Inferior parietal cortex (tissue), 1 donor: Measurements from ENCODE around the gene TSPAN4.

Experiments
- DNase-seq: peaks from one replicate; pipeline ENCODE4 v3.0.0-alpha.2; 2016; ENCODE audit errors: extremely low spot score

TSPAN4 gene

GRCh38 chr11:910044-910588 is 67.5 kb downstream of the TSPAN4 start:
- DNase-seq: no peak

GRCh38 chr11:910589-911030 is 68.0 kb downstream of the TSPAN4 start, which contains the start of gene CHID1:
Gene CHID1, minus strand, starts transcription at chr11:910810. Its CDS starts 5,994 bp downstream, at chr11:904816.
- peak; percentile 79 for DNase-seq

- DNase-seq: no peak
Measured at GRCh38 chr11:911031-911889, 68.6 kb downstream of the TSPAN4 start.

GRCh38 chr11:911890-912219 is 69.2 kb downstream of the TSPAN4 start:
- no peak for DNase-seq

GRCh38 chr11:912266-912665 is 69.6 kb downstream of the TSPAN4 start:
- DNase-seq: no peak

GRCh38 chr11:913043-913442 is 70.4 kb downstream of the TSPAN4 start:
- DNase-seq: no peak

- DNase-seq: no peak
Measured at GRCh38 chr11:914204-914603, 71.6 kb downstream of the TSPAN4 start.

- DNase-seq: no peak
Measured at GRCh38 chr11:914747-915501, 72.3 kb downstream of the TSPAN4 start.
